ENCODE data around the gene ENOSF1.

ENOSF1 gene

DNA sequence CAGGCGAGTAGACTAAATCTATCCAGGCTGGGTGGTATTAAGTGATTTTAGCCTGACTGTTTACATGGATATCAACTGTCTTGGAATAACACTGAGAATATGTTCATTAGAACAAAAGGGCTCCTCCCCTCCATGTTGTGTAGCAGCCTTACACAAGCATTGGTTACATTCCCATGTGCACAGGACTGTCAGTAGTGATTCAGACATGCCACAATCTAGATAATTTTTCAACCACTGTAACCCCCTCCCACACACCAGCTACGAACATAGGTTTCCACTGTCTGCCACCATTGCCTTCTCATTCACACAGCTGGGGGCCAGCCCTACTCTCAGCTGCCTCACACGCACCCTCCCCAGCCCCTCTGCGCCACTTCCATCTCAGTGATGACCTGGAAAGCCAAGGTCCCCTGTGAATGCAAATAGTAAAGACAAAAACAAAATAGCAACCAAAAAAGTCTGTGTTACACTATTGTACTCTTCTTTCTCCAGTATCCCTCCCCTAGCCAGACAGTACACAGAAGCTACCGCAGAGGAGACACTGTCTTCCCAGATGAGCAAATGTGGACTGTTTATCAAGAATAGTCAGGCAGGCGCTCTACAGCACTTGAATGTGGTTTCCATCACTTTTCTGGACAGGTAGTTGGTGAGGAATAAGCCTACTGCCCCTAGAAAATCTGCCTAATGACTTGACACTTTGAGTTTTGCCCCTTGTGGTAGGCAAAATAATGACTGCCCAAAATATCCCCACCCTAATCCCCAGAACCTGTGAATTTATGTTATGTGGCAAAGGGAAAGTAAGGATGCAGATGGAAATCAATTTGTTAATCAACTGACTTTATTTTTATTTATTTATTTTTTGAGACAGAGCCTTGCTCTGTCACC is 82.9 kb downstream of the ENOSF1 start:
- DNase-seq: no peak

DNA sequence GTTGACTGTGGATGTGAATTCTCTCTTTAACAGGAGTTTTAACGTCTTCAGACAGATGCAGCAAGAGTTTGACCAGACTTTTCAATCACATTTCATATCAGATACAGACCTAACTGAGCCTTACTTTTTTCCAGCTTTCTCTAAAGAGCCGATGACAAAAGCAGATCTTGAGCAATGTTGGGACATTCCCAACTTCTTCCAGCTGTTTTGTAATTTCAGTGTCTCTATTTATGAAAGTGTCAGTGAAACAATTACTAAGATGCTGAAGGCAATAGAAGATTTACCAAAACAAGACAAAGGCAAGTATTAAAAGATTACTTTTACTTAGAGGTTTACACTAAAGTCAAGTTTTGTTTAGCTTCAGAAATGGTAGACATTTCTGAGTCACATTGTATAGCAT is 85.2 kb downstream of the ENOSF1 start:
- DNase-seq: no peak

DNA sequence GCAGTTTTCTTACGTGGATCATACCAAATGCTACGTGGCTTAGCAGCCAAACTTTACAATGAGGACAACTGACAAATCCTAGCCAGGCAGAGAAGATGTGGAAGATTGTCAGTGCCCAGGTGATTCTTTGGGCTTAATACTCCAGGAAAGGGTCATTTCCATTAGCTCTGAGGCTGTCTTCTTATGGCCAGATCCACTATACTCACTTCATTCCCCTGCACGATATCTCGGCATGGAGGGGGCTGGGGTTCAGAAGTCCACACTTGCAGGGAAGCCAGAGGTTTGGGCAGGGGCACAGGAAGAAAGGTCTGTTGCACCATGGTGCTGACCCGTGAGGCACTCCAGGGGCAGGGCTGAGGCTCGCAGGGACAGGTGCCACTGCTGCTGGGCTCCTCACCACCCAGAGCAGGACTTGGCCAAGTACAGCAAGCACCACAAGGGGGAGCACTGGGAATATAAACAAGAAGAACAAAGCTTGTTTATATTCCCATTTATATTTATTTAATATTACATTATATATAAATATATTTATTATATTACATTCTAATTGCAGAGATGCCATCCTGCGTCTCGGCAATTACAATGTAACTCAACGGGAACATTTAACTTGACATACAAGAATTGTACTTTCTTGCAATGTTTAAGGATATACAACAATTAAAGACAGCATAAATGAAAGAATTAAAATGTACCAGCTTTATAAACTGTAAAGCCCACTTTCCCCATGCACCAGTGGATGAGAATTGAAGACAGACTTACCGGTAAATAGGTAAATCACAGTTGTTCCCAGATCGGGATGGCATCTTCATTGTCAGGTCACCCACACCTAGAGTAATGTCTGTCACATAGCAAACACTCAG is 88.4 kb downstream of the ENOSF1 start:
- DNase-seq: peak; percentile 75

DNA sequence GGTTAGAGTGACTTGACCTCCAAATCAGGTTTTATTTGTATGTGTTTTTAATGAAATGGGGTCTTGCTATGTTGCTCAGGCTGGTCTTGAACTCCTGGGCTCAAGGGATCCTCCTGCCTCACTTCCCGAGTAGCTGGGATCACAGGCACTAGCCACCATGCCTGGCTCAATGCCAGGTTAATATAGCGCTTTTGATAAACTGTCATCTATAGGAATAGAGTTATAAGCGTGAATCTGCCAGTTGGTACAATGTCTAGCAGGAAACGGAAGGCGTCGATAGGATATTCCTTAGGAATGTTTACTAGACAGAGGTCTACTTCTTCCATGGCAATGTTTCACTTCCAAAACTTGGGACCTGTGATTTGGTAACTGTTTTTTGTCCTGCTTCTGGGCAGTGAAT is 90.1 kb downstream of the ENOSF1 start:
- no peak for DNase-seq

DNA sequence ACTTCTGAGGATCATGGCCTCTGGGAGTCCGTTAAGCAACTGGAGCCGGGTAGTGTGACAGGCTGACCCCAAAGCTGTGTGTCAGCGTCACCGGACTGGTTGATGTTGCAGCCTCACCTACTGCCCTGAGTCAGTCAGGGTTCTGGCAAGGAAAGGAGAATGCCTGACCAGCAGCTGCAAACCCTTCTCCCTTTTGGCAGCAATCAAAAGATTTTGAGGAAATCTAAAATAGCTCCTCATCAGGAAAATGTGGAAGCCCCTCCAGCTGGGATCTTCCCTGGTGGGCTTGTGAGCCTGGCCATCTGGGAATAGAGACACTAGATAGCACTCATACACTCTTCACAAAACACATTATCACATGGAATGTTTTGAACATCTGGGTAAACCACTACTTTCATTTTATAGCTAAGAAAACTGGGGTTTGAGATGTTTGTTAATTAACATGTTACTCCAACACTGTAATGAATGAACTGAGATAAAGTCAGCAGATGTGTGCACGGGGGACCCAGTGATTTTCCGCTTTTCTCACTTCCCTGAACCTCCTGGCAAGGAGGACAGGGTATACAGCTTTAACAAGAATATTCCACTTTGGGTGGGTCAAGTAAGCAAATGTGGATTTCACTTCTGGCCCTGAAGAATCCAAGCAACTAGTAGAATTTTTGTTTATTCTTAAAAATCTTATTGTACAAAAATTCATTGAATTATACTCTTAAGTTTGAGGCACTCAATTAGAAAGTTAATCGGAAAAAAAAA is 91.0 kb downstream of the ENOSF1 start:
- no peak for DNase-seq

Data from right forelimb (tissue), 1 donor.